ACHN (cell line): ENCODE measurements around the gene TMEM120A.

Experiments used
- DNase-seq: peaks from one replicate; pipeline ENCODE4 v3.0.0-alpha.2; 2015
- in situ Hi-C: cut with HindIII; loops from 2 replicates; pipeline ENCODE4 v1.10.0; 2017; ENCODE audit warnings: low sequenced_read_pairs, low pct_ligation_motif_present, low pct_unique_long_range_greater_than_20kb

The TMEM120A gene

DNA sequence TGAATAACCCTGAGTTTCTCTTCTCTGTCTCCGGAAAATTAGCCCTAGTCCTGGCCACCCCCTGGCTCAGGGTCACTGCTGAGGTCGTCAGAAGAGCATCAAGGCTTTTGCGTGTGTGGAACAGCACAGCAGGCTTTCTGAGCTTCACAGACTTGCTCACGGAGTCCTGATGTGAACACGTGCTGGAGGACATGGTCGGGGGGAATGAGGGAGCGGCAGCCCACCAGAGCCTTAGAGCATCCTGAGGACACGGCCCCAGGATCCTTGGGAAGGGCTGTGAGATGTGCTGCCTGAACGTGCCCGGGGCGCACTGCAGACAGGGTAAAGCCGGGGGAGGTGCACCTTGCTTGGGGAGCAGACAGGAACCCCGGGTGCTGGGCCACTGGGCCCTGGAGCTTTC, 28.8 kb downstream of the TMEM120A start:
- DNase-seq = no peak
- in situ Hi-C loops = no loop called here

DNA sequence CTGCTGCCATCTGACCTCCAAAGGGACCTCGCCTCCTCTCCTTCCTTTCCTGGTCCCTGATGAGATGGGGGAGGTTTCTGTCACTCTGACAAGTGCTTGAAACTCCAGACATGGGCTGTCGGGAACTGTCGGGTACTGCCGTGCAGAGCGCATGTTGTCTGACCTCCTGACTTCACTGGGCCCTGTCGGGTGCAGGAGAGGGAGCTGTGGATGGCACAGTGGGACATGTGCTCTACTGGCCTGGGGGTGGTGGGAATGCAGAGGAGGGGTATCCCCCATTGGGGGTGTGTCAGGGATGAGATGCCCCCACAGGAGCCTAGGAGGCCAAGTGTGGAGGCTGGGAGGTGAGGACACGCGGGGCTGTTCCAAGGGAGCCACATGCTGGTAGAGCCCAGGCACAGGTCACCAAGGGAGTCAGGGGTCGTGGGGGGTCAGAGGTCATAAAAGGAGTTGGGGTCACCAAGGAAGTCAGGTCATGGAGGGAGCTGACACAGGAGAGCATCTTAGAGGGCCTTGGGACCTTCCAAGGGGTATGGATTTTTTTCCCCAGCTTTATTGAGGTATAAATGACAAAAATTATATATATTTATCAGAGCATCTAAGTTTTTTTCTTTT, 30.9 kb downstream of the TMEM120A start:
- in situ Hi-C loops = no loop called here

DNA sequence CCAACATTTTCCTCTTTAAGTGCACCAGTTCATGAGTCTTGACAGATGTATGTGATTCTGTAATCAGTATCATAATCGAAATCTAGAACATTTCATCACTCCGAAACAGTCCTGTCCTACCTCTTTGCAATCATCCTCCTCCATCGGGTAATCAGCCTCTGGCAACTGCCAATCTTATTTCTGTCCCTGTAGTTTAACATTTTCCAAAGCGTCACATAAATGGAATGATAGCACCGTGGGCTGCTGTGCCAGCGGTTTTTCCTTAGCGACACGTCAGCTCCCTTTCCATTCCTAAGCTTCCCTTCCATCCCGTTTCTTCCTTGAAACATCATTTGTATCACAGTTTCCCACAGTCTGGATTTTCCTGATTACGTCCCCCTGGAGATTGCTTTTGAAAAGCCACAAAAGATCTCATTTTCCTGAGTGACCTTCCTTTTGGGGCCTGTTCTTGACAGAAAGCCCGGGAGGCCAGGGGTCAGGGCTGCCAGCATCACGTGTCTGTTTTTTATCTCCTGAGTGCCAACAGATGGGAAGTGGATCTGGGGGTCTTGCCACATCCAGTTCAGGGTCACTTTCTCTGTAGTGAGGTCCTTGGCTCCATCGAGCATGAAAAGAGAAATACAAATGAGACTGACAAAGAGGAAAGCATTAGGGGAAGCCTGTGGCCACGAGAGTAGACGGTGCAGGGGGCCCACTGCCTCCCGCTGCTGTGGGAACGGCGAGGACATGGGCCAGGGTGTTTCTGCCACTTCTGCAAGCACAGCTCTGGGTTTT, 31.6 kb downstream of the TMEM120A start:
- in situ Hi-C loops = no loop called here
- DNase-seq = no peak

More for the DNA sequence above, 30.9 kb downstream of the TMEM120A start:
- DNase-seq = no peak

DNA sequence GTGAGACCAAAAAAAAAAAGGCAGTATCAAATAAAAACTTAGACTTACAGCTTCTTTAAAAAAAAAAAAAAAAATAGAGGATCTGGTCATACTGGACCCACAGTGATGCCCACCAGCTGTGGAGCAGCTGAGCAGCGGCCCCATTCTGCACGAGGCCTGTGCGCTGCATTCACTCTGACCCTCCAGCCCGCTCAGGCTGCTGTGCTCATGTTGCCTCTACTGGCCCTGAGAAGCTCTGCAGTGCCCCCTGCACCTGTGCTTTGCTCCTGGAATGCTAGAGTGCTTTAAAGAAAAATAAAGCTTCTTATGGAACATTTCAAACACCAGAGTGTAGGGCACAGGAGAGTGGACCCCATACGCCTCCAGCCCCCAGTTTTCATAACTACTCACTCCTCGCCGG, 33.2 kb downstream of the TMEM120A start:
- no peak for DNase-seq
- in situ Hi-C loops = no loop called here

DNA sequence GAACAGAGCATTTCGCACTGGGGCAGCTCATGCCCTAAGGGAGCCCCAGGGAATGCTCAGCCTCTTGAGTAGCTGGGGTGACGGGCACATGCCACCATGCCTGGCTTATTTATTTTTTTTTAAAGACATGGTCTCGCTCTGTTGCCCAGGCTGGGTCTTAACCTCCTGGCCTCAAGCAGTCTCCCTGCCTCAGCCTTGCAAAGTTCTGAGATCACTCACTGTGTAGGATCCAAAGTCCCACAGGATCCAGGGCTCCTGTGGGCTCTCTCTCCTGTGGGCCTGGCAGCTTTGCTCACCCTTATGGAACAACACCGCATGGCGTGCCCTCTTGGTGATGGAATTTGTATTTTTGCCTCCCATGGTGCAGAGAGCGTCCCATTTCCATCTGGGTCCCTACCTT, 34.0 kb downstream of the TMEM120A start:
- in situ Hi-C loops = no loop called here

DNA sequence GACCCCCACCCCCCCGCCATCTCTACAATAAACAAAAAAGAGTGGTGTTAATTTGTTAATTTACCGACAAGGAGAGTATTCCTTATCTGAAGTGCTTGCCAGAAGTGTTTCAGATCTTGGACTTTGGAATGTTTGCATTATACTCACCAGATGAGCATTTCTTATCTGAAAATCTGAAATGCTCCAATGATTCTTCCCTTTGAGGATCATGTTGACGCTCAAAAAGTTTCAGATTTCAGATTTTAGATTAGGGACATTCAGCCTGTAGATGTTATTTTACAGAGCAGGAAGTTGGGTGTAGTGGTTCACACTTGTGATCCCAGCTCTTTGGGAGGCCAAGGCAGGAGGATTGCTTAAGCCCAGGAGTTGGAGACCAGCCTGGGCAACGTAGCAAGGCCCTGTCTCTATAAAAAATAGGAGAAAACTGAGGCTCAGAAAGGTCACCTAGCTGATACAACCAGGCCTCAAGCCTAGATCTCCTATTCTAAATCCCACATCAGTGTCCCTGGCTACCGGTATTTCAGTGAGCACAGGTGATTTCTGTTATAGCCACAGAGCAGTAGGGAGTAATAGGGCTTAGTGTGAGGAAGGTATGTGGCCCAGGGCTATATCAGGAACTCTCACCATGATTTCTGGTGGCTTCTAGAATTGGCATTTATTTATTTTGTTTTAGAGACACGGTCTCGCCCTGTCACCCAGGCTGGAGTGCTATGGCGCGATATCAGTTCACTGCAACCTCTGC, 35.4 kb downstream of the TMEM120A start:
- no peak for DNase-seq
- in situ Hi-C loops = no loop called here

More for the DNA sequence above, 34.0 kb downstream of the TMEM120A start:
- no peak for DNase-seq

DNA sequence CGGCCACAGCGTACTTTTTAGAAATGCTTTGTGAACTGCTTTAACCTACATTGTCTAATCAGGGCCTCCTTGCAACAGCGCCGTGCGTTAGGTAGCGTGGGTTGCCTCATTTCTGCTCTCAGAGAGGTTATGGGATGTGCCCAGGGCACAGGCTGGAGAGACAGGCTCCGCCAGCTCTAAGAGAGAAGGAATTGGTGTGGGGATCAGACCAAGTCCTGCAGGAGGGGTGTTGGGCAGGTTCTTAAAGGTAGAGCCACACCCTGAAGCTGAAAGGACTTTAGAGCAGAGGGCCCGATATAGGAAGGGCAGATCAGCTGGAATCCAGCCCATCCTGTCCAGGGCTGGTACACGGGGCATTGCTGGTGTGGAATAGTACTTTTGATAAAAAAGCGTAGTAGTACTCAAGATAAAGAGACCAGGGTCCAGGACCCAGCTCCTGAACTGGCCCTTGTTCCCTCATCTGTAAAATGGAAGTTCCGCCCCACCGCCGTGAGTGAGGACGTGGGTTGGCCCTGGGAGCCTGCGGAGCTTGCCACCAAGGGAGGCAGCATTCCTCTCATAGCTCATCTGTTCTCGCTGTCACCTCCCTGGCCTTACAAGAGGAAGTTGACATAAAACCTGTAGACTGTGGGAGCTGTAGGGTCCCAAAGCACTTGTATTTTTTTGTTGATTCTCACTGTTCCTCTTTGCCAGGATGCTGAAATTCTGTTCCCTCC, 37.2 kb downstream of the TMEM120A start:
- no peak for DNase-seq
- in situ Hi-C loops = no loop called here

DNA sequence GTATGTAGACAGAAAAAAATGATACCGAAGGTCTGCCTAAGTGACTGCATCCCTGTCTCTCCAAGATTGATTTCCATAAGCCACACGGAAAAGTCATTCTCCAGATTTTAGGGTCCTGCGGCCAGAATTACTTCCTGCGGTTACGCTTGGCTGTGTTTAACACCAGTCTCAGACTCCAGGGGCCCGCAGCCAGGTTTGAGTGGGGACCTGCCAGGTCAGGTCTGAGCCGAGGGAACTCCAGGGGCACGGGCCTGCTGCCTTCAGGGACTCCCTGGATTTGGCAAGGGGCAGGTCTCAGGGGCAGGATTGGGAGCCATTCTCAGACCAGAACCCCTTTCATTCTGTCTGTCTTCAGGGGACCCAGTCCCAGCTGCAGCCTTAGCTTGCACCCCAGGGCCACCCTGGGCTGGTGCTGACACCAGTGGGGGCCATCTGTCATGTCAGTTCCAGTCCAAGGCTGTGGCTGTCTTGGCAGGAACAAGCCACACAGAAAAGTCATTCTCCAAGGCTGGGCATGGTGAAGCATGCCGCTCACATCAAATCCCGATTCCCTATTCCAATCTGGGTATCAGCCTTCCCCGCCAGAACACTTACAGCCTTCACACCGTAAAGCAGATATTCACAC, 39.0 kb downstream of the TMEM120A start:
- DNase-seq = no peak
- in situ Hi-C loops = no loop called here

DNA sequence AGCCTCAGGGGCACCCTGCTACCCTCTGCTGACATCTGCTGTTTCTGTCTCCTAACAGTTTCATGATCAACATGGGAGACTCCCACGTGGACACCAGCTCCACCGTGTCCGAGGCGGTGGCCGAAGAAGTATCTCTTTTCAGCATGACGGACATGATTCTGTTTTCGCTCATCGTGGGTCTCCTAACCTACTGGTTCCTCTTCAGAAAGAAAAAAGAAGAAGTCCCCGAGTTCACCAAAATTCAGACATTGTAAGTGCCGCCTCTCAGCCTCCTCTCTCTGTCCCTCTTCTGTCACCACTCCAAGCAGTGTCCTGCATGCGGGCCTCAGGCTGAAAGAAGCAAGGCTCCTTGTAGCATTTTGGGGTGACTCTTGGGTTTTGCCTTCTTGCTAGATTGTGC, 40.5 kb downstream of the TMEM120A start:
- in situ Hi-C loops = no loop called here
- no peak for DNase-seq

DNA sequence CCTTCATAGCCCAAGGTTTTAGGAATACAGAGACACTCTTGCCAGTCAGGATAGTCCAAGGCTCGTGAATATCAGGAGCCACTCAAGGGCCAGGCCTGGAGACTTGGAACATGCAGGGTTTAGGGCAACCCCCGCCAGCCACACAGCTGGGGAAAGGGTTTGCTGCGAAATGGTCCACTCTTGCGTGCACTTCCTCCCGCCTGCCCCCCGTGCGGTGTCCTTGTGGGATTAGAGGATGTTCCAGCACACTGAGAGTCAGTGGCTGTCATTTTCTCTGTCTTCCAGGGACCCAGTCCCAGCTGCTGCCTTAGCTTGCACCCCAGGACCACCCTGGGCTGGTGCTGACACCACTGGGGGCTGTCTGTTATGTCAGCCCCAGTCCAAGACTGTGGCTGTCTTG, 41.0 kb downstream of the TMEM120A start:
- DNase-seq = no peak
- in situ Hi-C loops = no loop called here

DNA sequence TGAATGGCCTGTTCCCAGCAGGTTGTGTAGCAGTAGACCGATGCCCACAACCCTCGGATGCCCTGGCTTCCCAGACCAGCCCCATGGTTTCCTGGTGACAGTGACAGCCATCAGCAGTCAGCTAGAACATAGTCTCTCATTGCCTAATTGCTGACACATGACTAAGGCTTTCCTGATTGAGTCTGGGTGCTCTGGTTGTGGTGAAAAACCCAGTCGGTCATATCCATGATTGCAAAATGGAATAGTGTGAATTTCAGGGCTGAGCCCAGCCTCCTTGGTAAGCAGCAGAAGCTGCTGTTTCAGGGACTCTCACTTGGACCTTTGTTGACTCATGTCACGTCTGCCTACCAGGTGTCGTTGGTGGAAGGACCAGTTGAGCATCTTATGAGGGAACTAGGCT, 42.9 kb downstream of the TMEM120A start:
- no peak for DNase-seq
- in situ Hi-C loops = no loop called here

DNA sequence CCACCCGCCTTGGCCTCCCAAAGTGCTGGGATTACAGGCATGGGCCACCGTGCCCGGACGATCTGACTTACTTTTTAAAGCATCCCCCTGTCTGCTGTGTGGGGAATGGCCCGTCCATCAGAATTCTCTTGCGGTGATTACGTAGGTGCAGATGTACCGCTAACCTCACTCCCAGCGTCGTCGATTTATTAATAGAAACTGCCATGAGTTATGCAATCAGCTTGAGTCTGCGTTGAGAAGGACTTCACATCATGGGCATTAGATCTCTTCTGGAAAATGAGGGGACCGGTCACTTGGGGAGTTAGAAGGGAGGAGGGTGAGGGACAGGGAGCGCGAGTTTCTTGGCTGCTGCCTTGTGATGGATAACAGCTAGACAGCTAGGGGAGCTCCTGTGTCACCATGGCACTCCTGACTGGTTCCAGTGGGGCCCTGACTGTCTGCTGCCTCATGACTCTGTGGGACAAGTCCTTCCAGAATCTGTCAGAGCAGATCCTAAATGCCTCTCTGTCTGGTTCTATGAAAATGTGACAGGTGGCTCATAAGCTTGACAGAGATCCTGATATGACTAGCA, 44.2 kb downstream of the TMEM120A start:
- no peak for DNase-seq

DNA sequence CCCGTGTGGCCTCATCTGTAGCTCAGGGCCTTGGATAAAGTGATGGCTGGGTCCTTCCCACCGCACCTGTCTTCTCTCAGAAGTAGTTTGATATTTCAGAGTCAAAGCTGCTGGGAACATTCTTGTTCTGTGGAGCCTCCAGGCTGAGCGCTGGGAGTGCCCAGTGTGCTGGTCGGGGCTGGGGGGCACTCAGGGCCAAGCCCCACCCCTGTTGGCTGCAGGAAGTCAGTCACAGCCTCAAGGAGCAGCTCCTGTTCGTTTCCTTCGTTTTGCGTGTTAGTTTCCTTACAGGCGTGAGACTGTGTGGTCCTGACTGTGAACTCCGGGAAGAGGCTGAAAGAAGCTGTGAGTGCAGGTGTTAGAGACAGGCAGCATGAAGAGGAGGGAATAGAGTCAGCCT, 46.2 kb downstream of the TMEM120A start:
- DNase-seq = no peak

More for the DNA sequence above, 44.2 kb downstream of the TMEM120A start:
- in situ Hi-C loops = no loop called here

DNA sequence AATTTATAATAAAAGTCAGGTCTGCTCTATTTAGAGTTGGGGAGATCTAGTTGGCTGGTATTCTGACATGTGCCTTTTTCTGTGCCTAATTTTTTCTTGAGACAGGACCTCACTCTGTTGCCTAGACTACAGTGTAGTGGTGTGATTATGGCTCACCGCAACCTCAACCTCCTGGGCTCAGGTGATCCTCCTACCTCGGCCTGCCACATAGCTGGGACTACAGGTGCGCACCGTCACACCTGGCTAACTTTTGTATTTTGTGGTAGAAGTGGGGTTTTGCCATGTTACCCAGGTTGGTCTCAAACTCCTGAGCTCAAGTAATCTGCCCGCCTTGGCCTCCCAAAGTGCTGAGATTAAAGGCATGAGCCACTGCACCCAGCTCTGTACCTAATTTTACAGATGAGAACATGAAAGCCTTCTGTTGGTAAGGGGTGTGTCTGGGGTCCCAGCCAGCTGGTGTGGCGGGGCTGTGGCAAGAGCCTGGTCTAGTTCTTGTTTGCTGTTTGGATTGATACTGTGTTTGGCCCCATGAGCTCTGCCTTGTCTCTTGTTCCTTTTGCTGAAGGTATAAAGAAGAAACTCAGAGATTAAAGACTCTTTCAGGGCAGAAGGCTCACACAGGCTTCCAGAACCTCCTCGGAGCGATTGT, 48.1 kb downstream of the TMEM120A start:
- DNase-seq = no peak
- in situ Hi-C loops = no loop called here

More for the DNA sequence above, 46.2 kb downstream of the TMEM120A start:
- in situ Hi-C loops = no loop called here

DNA sequence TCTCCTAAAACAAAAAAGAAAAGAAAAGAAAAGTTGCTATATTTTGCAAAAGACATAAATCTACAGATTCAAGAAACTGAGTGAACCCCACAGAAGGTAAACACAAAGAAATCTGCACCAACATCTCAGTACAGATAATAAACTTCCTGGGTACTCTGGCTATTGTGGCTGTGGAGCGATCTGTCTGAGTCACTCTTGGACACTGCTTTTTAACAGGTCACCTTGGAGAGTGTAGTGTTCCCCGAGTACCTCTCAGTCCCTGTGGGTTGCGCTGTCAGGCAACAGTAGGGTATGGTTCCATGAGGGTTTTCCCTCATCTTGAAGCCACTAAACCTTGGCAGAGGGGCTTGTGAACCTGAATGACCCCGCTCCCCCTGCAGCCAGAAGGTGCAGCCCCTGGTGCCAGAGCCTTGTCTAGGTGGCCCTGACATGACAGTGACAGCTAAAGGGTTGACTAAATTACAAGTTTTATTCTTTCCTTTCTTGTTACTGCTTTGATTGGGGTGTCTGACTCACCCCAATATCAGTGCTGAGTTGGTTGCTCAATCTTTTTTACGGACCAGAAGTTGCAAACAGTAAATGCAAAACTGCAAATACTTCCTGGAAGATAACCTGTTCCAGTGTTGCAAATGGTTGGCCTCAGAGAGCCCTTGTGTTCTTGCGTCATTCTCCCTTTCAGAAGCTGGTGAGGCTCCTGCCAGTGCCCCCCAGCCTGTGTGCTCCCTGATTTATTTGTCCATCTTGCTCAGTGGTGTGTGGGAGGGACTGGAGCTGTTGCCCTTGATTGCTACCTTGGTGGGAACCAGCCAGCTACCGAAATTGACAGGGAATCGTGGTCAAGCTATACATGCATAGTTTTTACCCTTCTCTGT, 48.9 kb downstream of the TMEM120A start:
- no peak for DNase-seq
- in situ Hi-C loops = no loop called here

DNA sequence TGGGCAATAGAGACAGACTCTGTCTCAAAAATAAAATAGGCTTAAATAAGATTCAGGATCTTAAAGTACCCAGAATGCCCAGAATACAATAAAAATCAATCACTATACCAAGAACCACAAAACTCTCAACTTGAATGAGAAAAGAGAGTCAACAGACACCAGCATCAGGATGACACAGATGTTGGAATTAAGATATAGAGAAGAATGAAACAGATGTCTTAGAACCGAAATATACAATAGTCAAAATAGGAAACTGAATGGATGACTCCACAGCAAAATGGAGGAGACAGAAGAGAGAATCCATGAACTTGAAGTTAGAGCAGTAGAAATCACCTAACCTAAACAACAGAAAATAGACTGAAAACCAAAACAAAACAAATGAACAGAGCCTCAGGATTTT, 49.9 kb downstream of the TMEM120A start:
- DNase-seq = no peak
- in situ Hi-C loops = no loop called here

DNA sequence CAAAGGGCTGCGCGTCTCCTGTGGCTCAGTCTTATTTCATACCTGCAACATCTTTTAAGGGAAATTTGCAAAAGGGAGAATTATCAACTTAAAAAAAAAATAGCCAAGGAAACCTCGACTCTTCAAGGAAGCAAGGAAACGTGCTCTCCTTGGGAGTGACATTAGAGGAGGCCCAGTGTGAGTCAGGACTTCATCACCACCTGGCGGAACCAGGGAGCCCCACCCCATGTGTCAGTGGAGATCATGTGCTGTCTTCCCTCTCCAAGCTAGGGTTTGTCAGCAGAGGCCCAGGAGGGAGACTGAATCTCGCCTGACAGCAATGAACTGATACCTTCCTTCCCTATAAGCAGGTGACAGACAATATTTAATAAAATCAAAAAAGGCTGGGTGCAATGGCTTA, 50.5 kb downstream of the TMEM120A start:
- in situ Hi-C loops = no loop called here
- DNase-seq = peak; percentile 57
